Skeletal muscle satellite cell (primary cell): ENCODE results near the gene MITD1. TPM values are rescaled to one million over a fixed set of nuclear protein-coding genes. Genes with fewer than 3 reads are reported as not detected.
A peak's percentile ranks its signal among the peaks of the same experiment; 100 is the strongest.
"Not testable (repeated sequence)": the region's sequence is repeated elsewhere in the genome, so short reads cannot be mapped to it uniquely, and the experiment has no call there.

Source experiments
- H3K27me3 ChIP-seq: 2 replicates; pipeline ENCODE4 v1.7.0; 2013; ENCODE audit warnings: low read length; ENCODE audit not compliant: control insufficient read depth, insufficient read depth
- H3K36me3 ChIP-seq: 2 replicates; pipeline ENCODE4 v1.7.0; 2013; ENCODE audit warnings: mild to moderate bottlenecking, control low read depth, low read length; ENCODE audit not compliant: insufficient read depth
- H3K4me1 ChIP-seq: 2 replicates; pipeline ENCODE4 v1.7.0; 2013; ENCODE audit warnings: low read length; ENCODE audit not compliant: control insufficient read depth, insufficient read depth
- H3K4me2 ChIP-seq: 2 replicates; pipeline ENCODE4 v1.7.0; 2013; ENCODE audit warnings: mild to moderate bottlenecking, low read length
- H3K4me3 ChIP-seq: 2 replicates; pipeline ENCODE4 v1.7.0; 2013; ENCODE audit warnings: low read length
- H3K9ac ChIP-seq: 2 replicates; pipeline ENCODE4 v1.7.0; 2013; ENCODE audit warnings: mild to moderate bottlenecking, low read depth, low read length, moderate library complexity
- H3K9me3 ChIP-seq: replicated peaks from 2 replicates; pipeline ENCODE4 v1.7.0; 2013; ENCODE audit warnings: mild to moderate bottlenecking, control low read depth, low read length
- total RNA-seq: library from RNA; depleted of rRNA; stranded (reverse); fragments of >200 nt; gene quantifications from 2 replicates; pipeline ENCODE4 v1.2.3, GENCODE V29; 2012; rRNA removed

The MITD1 gene
- total RNA-seq: 18.6 and 23.1 TPM in 2 replicates

GRCh38 chr2:99180755-99181623 lies at the start of gene MITD1, which contains the start of gene MRPL30:
Gene MITD1, minus strand, starts transcription at chr2:99181058. Its CDS starts 77 bp downstream, at chr2:99180981.
Gene MRPL30, plus strand, starts transcription at chr2:99181184. Its CDS starts 5,020 bp downstream, at chr2:99186204.
- no peaks in the 10 kb centered on the region for H3K36me3 ChIP-seq
- peak within 1 kb of the TSS; percentile 92 for H3K4me3 ChIP-seq
- no peaks in the 10 kb centered on the region for H3K9me3 ChIP-seq
- peak within 1 kb of the TSS; percentile 91 for H3K4me2 ChIP-seq
- no peaks in the 10 kb centered on the region for H3K27me3 ChIP-seq
- H3K9ac ChIP-seq: peak within 1 kb of the TSS; percentile 90
- H3K4me1 ChIP-seq: peaks cover 5% of the 10 kb centered on the region

GRCh38 chr2:99217929-99218501 lies 37.2 kb upstream of the MITD1 start:
- H3K4me3 ChIP-seq: no peak overlapping the region

GRCh38 chr2:99216096-99216495 lies 35.2 kb upstream of the MITD1 start:
- Histone ChIP-seq H3K36me3 (peaks cover 3% of the 10 kb centered on the region), H3K27me3 (no peaks in the 10 kb centered on the region), H3K4me2 (no peak overlapping the region), H3K4me3 (no peak overlapping the region), H3K9ac (no peak overlapping the region), H3K9me3 (no peaks in the 10 kb centered on the region), H3K4me1 (no peaks in the 10 kb centered on the region)

More at GRCh38 chr2:99217929-99218501, 37.2 kb upstream of the MITD1 start:
- Histone ChIP-seq H3K9me3 (no peaks in the 10 kb centered on the region), H3K36me3 (peaks cover 3% of the 10 kb centered on the region), H3K4me1 (no peaks in the 10 kb centered on the region), H3K27me3 (no peaks in the 10 kb centered on the region), H3K9ac (no peak overlapping the region), H3K4me2 (no peak overlapping the region)

GRCh38 chr2:99205491-99205890 lies 24.6 kb upstream of the MITD1 start:
- H3K9me3 ChIP-seq: no peaks in the 10 kb centered on the region
- no peaks in the 10 kb centered on the region for H3K27me3 ChIP-seq
- H3K9ac ChIP-seq: no peak overlapping the region
- no peak overlapping the region for H3K4me3 ChIP-seq
- H3K4me2 ChIP-seq: no peak overlapping the region
- no peaks in the 10 kb centered on the region for H3K4me1 ChIP-seq
- H3K36me3 ChIP-seq: peaks cover 6% of the 10 kb centered on the region

GRCh38 chr2:99201959-99202678 lies 21.3 kb upstream of the MITD1 start:
- H3K36me3 ChIP-seq: peaks cover 17% of the 10 kb centered on the region
- H3K9ac ChIP-seq: no peak overlapping the region
- no peak overlapping the region for H3K4me2 ChIP-seq
- no peaks in the 10 kb centered on the region for H3K27me3 ChIP-seq
- no peaks in the 10 kb centered on the region for H3K4me1 ChIP-seq
- no peak overlapping the region for H3K4me3 ChIP-seq
- no peaks in the 10 kb centered on the region for H3K9me3 ChIP-seq

- Histone ChIP-seq H3K4me3 (no peak overlapping the region), H3K36me3 (peaks cover 26% of the 10 kb centered on the region), H3K9ac (no peak overlapping the region), H3K27me3 (no peaks in the 10 kb centered on the region), H3K4me2 (no peak overlapping the region), H3K9me3 (no peaks in the 10 kb centered on the region), H3K4me1 (no peaks in the 10 kb centered on the region)
Measured at GRCh38 chr2:99200076-99200800, 19.4 kb upstream of the MITD1 start.

GRCh38 chr2:99198103-99198841 lies 17.4 kb upstream of the MITD1 start:
- Histone ChIP-seq H3K27me3 (no peaks in the 10 kb centered on the region), H3K9ac (no peak overlapping the region), H3K4me2 (no peak overlapping the region), H3K9me3 (no peaks in the 10 kb centered on the region), H3K36me3 (peaks cover 26% of the 10 kb centered on the region), H3K4me3 (no peak overlapping the region), H3K4me1 (no peaks in the 10 kb centered on the region)

GRCh38 chr2:99192364-99192763 lies 11.5 kb upstream of the MITD1 start:
- not testable (repeated sequence) for H3K4me1 ChIP-seq, H3K9ac ChIP-seq, H3K4me2 ChIP-seq, H3K4me3 ChIP-seq, H3K27me3 ChIP-seq, H3K9me3 ChIP-seq
- H3K36me3 ChIP-seq: peaks cover 24% of the 10 kb centered on the region

- peaks cover 22% of the 10 kb centered on the region for H3K36me3 ChIP-seq
- no peaks in the 10 kb centered on the region for H3K27me3 ChIP-seq
- H3K4me3 ChIP-seq: no peak overlapping the region
- no peak overlapping the region for H3K4me2 ChIP-seq
- H3K9me3 ChIP-seq: no peaks in the 10 kb centered on the region
- H3K9ac ChIP-seq: no peak overlapping the region
- no peaks in the 10 kb centered on the region for H3K4me1 ChIP-seq
Measured at GRCh38 chr2:99190548-99190947, 9.7 kb upstream of the MITD1 start.

- no peak overlapping the region for H3K4me2 ChIP-seq
- no peaks in the 10 kb centered on the region for H3K27me3 ChIP-seq
- no peaks in the 10 kb centered on the region for H3K4me1 ChIP-seq
- H3K9ac ChIP-seq: no peak overlapping the region
- peaks cover 22% of the 10 kb centered on the region for H3K36me3 ChIP-seq
- H3K9me3 ChIP-seq: no peaks in the 10 kb centered on the region
- no peak overlapping the region for H3K4me3 ChIP-seq
Measured at GRCh38 chr2:99188357-99188756, 7.5 kb upstream of the MITD1 start.
